Dermis lymphatic vessel endothelial cell (primary cell): ENCODE measurements around the gene RPE. TPM values are rescaled to one million over a fixed set of nuclear protein-coding genes. Genes with fewer than 3 reads are reported as not detected.

Experiments
- total RNA-seq: library from RNA; depleted of rRNA; stranded (reverse); fragments of >200 nt; gene quantifications from 2 replicates; pipeline ENCODE4 v1.2.1, GENCODE V29; 2014

Gene RPE
- 84.1 and 86.6 TPM in 2 replicates for total RNA-seq

DNA sequence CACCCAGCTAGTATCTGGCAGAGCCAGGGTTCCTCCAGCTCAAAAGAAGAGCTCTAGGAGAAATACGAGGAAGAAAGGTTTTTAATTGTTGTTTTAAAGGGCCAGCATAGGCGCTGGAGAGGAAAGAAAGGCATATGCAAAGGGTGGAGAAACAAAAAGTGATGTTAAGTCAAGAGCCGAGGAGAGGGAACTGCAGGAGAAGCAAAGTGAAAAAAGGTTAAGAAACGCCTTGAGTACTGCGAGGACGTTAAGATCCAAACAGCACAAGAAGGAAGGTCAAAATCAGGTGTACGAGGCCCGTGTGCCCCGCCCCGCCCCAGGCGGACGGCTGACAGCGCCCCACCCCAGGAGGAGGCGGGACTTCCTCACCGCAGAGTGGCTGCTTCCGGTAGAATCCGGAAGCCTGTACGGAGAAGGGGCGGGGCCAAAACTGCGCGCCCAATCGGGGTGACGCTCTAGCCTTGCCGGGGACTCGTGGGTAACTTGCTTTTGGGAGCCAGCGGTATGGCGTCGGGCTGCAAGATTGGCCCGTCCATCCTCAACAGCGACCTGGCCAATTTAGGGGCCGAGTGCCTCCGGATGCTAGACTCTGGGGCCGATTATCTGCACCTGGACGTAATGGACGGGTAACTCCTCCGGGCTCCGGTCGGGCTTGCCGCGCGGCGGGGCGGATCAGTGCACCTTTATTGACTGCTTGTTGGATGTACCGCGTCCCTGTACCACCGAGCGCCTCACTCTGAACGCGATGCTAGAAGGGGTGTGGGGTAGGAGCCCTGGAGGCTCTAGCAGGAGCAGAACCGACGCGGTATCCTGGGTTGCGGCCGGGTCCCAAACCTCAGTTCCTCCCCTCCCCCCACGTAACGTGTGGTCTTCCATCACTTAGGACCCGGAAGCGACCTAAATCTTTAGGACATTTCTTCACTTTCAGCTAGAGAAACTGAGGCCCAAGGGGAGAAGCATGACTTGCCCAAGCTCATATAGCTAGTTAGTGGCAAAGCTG lies at the start of gene RPE:
RPE (plus strand) TSS at position 481 of the 1,000 bp plus-strand sequence; CDS start at position 505, 24 bp downstream.

Other genes with a start within 250 kb of the RPE start
- 0.26 and 1.3 TPM in 2 replicates for gene UNC80, start 230.8 kb upstream of the RPE start, total RNA-seq
- gene KANSL1L, start 168.8 kb downstream of the RPE start, total RNA-seq = 20.1 and 23.3 TPM in 2 replicates
- gene ACADL, start 222.8 kb downstream of the RPE start, total RNA-seq = not detected in 2 replicates